ENCODE results near the gene PGM5. TPM values are rescaled to one million over a fixed set of nuclear protein-coding genes. Genes with fewer than 3 reads are reported as not detected.

PGM5 gene
- total RNA-seq, 1 donor from 2014 or later: 70.9 TPM

- Histone ChIP-seq H3K4me3 (no peak overlapping the region), H3K27me3 (no peaks in the 10 kb centered on the region), H3K9me3 (peaks cover 0 to 6% of the 10 kb centered on the region in 2 donors), H3K36me3 (peaks cover 14 to 24% of the 10 kb centered on the region in 2 donors), H3K4me1 (peaks cover 0 to 20% of the 10 kb centered on the region in 2 donors), H3K27ac (no peak overlapping the region)
- intact Hi-C loops (cut with DNase I): no loop called here
- DNase-seq (ENCODE audit: low spot score in 2 of 2): no peak
- no peak for TF ChIP-seq CTCF (IDR thresholded peaks at IDR 0.05)
Observed at GRCh38 chr9:68489646-68490045, 133.2 kb downstream of the PGM5 start.

- Histone ChIP-seq H3K36me3 (peaks cover 0 to 6% of the 10 kb centered on the region in 2 donors), H3K27me3 (no peaks in the 10 kb centered on the region), H3K9me3 (no peaks in the 10 kb centered on the region), H3K27ac (peak overlapping the region; percentile 14 to 35), H3K4me1 (peaks cover 0 to 22% of the 10 kb centered on the region in 2 donors), H3K4me3 (no peak overlapping the region)
- DNase-seq (ENCODE audit: low spot score in 2 of 2): no peak
- no peak for TF ChIP-seq CTCF (IDR thresholded peaks at IDR 0.05)
- intact Hi-C loops (cut with DNase I): no loop called here
Observed at GRCh38 chr9:68492806-68493205, 136.4 kb downstream of the PGM5 start.

DNA sequence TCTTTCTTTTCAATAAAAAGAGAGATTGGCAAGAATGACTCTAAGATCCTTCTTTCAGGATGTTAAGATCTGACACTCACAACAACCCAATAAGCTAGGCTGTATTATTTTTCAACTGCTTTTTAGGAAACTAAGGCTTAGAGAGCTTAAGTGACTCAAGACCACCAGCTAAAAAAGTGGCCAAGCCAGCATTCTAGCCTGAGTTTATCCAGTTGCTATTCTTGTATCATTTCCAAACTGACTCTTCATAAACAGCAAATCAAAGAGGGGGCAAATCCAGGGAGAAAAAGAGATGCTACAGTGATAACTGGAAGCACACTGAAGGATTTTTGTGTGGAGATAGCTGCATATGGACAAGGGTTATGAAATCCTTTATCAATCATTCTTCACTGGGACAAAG, 137.1 kb downstream of the PGM5 start:
- TF ChIP-seq CTCF (IDR thresholded peaks at IDR 0.05): no peak
- H3K27me3 ChIP-seq: no peaks in the 10 kb centered on the region
- peaks cover 0 to 2% of the 10 kb centered on the region in 2 donors for H3K36me3 ChIP-seq
- H3K27ac ChIP-seq: peak overlapping the region; percentile 26 to 27
- DNase-seq (ENCODE audit: low spot score in 2 of 2): no peak
- H3K4me1 ChIP-seq: peaks cover 0 to 22% of the 10 kb centered on the region in 2 donors
- intact Hi-C loops (cut with DNase I): no loop called here
- H3K9me3 ChIP-seq: no peaks in the 10 kb centered on the region
- H3K4me3 ChIP-seq: no peak overlapping the region

DNA sequence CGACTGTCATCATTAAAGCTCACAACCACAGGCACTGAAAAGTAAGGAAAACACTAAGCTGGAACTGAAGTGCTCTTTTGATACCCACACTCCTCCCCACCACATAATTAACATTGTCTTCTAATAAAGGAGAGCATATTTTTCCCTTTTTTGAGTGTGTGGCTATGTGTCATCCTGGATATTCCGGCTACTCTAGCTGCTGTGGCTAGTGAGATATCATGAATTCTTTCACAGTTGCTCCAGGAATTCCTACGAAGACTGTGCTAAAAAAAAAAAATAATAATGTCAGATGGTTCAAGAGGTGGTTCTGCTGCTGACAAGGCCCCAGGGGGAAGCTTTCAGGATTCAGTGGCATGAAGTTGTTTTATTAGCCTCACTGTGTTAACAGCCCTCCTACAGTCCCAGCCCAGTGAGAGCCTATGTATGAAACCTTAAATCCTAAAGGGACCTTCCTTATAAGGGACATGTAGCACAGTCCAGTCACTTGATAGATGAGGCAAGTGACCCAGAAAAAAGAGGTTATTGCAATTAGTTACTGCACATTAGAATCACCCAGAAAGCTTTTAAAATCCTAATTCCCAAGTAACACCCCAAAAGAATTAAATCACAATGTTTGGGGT, 137.7 kb downstream of the PGM5 start:
- DNase-seq (ENCODE audit: low spot score in 2 of 2): no peak
- Histone ChIP-seq H3K36me3 (peaks cover 0 to under 1% of the 10 kb centered on the region in 2 donors), H3K27ac (peak overlapping the region; percentile 26 to 27), H3K9me3 (no peaks in the 10 kb centered on the region), H3K4me1 (peaks cover 0 to 22% of the 10 kb centered on the region in 2 donors), H3K4me3 (no peak overlapping the region), H3K27me3 (no peaks in the 10 kb centered on the region)
- no peak for TF ChIP-seq CTCF (IDR thresholded peaks at IDR 0.05)
- intact Hi-C loops (cut with DNase I): no loop called here

DNA sequence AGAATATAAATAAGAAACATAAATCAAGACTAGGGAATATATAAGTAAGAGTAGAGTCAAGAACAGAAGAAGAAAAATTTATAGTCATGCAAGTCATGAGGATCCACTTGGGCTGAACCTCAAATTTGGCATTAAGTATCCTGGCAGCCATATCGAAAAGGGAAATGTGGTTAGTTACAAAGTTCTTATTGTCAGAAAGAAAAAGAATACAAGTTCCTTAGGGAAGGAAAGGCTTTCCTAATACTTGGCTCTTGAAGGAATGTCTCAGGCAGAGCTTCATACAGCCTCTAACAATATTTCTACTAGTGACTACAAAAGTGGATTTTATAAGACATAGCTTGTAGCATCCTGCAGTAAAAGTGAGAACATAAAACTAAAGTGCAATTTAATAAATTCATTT, 138.8 kb downstream of the PGM5 start:
- TF ChIP-seq CTCF (IDR thresholded peaks at IDR 0.05): no peak
- H3K4me3 ChIP-seq: no peak overlapping the region
- H3K4me1 ChIP-seq: peaks cover 4 to 33% of the 10 kb centered on the region in 2 donors
- no peak for DNase-seq (ENCODE audit: low spot score in 2 of 2)
- intact Hi-C loops (cut with DNase I): no loop called here
- H3K9me3 ChIP-seq: no peaks in the 10 kb centered on the region
- H3K27ac ChIP-seq: peak overlapping the region in 1 of 2 donors; percentile 26
- H3K27me3 ChIP-seq: no peaks in the 10 kb centered on the region
- peaks cover 0 to 8% of the 10 kb centered on the region in 2 donors for H3K36me3 ChIP-seq
